ENCODE measurements around the gene ZNF710.
A peak's percentile ranks its signal among the peaks of the same experiment; 100 is the strongest.
"Not testable (repeated sequence)": the region's sequence is repeated elsewhere in the genome, so short reads cannot be mapped to it uniquely, and the experiment has no call there.

The ZNF710 gene

GRCh38 chr15:90062973-90063769 lies 62.0 kb downstream of the ZNF710 start:
- no peak for DNase-seq

- DNase-seq: no peak
Observed at GRCh38 chr15:90063770-90064247, 62.7 kb downstream of the ZNF710 start.

DNA sequence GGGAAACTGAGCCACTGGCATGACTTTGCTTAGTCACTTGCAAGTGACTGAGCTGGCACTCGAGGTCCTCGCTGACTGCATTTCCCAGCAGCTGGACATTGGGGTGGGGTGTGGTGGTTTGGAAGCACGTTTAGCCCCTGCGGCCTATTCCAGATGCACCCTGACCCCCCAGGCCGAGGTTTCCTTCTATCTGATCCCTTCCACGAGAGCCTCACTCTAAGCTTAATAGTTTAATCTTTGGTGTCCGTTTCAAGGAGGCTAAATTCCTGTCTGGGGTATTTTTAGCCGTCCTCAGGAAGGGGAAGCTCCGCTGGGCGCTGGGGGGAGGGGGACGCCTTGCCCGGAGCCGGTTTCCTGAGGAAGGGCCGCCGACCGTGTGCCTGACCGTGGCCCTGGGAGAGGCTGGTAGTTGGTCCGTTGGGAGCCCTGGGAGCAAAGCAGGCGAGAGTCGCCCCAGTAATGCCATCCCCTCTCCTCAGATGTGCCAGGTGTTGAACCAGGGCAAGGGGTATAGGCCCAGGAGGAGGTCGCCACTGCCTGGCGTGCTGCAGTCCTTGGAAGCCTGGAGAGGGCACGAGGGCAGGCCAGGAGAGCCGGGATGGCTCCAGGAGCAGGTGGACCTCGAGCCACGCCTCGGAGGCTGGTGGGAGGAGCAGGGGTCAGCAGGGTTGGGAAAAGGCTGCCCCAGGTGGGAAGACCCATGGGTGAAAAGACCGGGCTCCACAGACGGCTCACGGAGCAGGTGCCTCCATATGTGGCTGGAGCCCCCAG lies 64.0 kb downstream of the ZNF710 start:
- no peak for DNase-seq

DNA sequence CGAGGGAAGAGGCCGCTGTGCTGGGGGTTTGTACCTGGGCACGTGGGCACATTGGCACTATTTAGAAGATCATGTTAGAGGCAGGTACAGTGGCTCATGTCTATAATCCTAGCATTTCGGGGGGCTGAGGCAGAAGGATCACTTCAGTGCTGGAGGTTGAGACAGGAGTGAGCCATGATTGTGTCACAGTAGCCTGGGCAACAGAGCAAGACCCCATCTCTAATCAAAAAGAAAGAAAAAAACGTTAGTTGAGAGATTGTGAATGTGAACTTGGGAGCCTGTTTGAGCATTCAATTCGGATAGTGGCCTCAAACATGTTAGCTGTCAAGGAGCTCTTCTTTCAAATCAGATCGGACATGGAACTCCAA lies 64.5 kb downstream of the ZNF710 start:
- no peak for DNase-seq

GRCh38 chr15:90067181-90067952 lies 66.2 kb downstream of the ZNF710 start:
- no peak for DNase-seq

DNA sequence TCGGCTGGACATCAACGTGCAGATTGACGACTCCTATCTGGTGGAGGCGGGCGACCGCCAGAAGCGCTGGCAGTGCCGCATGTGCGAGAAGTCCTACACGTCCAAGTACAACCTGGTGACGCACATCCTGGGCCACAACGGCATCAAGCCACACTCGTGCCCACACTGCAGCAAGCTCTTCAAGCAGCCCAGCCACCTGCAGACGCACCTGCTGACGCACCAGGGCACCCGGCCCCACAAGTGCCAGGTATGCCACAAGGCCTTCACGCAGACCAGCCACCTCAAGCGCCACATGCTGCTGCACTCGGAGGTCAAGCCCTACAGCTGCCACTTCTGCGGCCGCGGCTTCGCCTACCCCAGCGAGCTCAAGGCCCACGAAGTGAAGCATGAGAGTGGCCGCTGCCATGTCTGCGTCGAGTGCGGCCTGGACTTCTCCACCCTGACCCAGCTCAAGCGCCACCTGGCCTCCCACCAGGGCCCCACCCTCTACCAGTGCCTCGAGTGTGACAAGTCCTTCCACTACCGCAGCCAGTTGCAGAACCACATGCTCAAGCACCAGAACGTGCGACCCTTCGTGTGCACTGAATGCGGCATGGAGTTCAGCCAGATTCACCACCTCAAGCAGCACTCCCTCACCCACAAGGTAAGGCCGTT lies 67.0 kb downstream of the ZNF710 start:
- DNase-seq: no peak

DNA sequence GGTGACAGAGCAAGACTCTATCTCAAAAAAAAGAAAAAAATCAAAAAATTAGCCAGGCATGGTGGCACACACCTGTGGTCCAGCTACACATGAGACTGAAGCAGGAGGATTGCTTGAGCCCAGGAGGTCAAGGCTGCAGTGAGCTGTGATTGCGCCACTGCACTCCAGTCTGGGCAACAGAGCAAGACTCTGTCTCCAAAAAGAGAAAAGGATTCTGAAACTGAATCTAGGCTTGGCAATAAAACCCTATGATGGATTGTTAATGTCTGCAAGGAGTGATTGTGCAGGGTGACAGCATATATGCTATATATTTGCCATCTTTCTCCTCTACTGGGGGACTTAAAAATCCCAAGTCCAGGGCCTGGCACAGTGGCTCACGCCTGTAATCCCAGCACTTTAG lies 69.5 kb downstream of the ZNF710 start:
- DNase-seq: not testable (repeated sequence)

- DNase-seq: peak; percentile 87
Observed at GRCh38 chr15:90071220-90071807, 70.2 kb downstream of the ZNF710 start.

GRCh38 chr15:90072978-90073640 lies 72.0 kb downstream of the ZNF710 start:
- DNase-seq: no peak

- DNase-seq: no peak
Observed at GRCh38 chr15:90074023-90074422, 72.9 kb downstream of the ZNF710 start.

DNA sequence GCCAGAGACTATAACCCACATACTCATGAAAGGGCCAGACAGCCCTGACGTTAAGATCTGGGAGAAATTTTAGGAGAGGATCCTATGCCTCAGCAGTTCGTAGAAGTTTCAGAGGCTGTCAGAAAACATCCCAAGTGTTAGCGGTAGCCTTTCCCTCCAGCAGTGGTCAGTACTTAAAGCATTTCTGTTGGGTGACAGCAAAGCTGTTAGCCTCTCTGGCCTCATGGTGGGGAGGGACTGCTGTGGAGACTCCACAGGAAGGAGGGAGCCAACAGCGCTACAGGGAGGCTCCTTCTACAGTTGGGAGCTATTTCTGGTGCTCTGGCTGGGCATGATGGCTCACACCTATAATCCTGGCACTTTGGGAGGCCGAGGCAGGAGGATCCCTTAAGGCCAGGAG lies 73.8 kb downstream of the ZNF710 start:
- no peak for DNase-seq

- peak; percentile 59 for DNase-seq
Observed at GRCh38 chr15:90075420-90076289, 74.5 kb downstream of the ZNF710 start.

- DNase-seq: no peak
Observed at GRCh38 chr15:90076716-90077115, 75.6 kb downstream of the ZNF710 start.

DNA sequence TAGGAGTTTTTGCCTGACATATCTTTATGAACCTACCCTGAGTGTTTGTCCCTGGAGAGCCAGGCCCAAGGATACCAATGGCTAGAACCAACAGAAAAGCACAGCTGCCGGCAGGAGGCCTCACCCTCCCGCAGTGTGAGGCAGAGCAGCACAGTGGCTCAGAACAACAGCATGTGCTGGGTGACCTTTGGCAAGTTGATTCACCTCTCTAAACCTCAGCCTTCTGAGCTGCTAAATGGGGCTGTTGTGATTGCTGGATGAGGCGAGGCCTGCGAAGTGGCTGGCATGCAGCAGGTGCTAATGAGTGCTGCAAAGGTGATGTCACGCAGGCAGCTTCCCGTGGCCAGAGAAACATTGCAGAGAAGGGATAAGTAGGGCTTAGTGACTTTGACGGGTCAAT lies 77.8 kb downstream of the ZNF710 start:
- DNase-seq: no peak

DNA sequence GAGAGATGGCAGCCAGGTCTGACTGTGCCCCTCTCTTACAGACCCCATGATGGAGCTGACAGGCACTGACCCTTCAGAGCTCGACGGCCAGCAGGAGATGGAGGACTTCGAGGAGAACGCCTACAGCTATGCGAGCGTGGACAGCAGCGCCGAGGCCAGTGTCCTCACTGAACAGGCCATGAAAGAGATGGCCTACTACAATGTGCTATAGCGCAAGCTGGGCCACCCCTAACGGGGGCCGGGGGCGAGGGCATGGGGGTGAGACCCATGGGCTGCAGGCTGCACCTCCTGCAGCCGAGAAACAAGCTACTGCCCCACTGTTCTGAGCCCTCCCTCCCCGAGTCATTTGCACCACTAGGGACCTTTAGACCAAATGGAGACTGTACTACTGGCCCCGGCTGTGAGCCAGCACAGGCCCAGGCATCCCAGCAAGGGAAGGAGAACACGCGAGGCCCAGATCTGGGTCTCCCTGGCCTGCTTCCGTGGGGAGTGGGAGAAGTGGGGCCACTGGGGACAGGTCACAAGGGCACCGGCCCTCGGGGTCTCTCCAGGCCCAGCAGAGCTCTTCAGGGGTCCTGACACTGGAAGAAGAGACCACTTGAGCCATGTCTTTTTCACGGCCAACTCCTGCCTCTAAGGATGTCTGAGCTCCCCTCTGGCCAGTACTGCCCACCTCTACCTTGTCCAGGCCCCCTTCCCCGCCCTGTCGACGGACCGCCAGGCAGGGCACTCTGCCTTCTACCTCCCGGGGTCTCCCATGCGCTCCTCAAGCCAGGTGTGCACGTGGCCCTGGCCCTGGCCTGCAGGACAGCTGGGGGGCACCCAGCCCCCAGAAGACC lies 78.7 kb downstream of the ZNF710 start:
- DNase-seq: no peak

GRCh38 chr15:90080458-90080755 lies 79.3 kb downstream of the ZNF710 start:
- DNase-seq: no peak

DNA sequence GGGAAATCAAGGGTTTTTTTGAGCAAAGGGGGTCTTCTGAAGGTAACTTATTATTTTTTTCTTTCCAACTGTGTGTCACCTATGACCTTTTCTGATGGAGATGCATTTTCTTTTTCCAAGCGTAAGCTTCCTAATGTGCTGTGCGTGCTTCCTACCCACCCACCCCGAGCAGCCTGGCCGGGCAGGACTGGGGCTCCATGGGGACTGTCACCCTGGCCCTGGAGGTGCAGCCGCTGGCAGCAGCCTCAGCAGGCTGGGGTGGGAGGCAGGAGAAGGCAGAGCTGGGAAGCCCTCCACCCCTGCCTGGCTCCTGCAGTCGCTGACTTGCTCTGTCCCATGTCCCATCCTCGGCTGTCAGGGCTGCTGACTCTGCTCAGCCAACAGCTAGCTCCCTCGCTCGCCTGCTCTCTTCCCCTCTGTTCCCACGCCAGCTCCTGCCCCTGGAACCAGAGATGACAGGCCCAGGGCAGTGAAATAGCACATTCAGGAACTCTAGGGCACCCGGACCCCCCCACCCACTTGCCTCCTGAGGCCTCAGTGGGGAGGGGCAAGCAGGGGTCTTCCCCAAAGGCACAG lies 79.8 kb downstream of the ZNF710 start:
- no peak for DNase-seq

DNA sequence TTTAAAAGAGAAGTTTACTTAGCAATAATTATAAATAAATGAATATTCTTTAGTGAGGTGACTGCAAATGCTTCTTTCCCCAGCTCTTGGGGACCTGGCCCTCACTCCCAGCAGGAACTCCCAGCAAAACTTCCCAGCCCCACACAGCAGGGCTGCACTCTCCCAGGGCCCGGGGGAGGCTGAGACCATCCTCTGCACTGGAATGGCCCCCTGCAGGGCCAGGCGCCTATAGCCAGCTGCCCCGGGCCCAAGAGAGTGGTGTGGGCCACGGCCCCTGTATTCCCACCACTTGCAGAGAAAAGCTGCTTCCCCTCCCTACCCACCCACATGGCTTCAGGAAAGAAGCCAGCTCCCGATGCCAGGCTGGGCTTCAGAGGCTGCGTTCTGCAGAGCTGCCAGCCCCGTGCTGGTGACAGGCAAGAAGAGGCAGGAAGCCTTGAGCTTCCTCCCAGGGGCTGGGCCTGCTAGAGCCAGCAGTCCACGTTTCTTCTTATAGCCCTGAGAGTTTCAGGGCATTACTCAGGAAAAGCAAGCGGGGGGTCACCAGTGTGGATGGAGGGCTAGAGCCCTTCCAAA lies 81.1 kb downstream of the ZNF710 start:
- DNase-seq: no peak

DNA sequence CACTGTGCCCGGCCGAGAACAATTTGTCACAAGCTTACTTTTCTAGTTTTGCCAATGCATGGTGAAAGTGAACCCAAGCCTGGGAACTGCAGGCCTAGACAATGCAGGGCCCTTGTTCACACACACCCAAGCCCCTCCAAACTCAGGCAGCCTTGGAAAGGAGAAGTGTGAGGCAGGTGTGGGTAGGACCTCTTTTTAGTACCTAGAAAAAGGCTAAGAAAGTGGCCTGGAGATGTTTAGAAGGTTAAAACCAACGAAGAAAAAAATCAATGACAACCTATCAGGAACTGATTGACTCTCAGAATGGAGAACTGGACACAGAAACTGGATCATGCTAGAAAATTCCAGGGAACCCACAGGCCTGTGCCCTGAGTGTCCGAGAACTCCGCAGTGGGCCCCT lies 82.3 kb downstream of the ZNF710 start:
- no peak for DNase-seq

Data from activated CD4-positive, alpha-beta T cell treated with anti-CD3 and anti-CD28 coated beads for 48 hours (primary cell).